Peyer's patch (tissue), 4 donors: ENCODE measurements around the gene STXBP3.

ENCODE experiments used
- CTCF ChIP-seq, 6 experiments: fragments of 450-650 bp in 4 of 6; fragments of 200-600 bp in 2 of 6; sonication (generic) in 1 of 6; IDR thresholded peaks; one replicate each; pipeline ENCODE4 v1.5.1; 2017 to 2019; ENCODE audit warnings: antibody characterized with exemption in 6 of 6, mild to moderate bottlenecking in 3 of 6, moderate library complexity in 1 of 6
- POLR2A ChIP-seq, 2 donors: fragments of 450-650 bp; IDR thresholded peaks; one replicate each; pipeline ENCODE4 v1.5.1; 2017; ENCODE audit warnings: antibody characterized with exemption in 2 of 2, mild to moderate bottlenecking in 2 of 2, moderate library complexity in 2 of 2

GRCh38 chr1:108729481-108729880, 17.0 kb upstream of the STXBP3 start:
- no peak for TF ChIP-seq CTCF (IDR thresholded peaks at IDR 0.05)
- no peak for TF ChIP-seq POLR2A (IDR thresholded peaks at IDR 0.05)
